Measurements from ENCODE around the gene CYB561D2. TPM values are rescaled to one million over a fixed set of nuclear protein-coding genes. Genes with fewer than 3 reads are reported as not detected.

Gene CYB561D2
- total and polyA plus RNA-seq, 2 donors (not counting 3 experiments of a cell fraction or from before 2014, with no cell fraction given): 13.6 to 46.0 TPM

DNA sequence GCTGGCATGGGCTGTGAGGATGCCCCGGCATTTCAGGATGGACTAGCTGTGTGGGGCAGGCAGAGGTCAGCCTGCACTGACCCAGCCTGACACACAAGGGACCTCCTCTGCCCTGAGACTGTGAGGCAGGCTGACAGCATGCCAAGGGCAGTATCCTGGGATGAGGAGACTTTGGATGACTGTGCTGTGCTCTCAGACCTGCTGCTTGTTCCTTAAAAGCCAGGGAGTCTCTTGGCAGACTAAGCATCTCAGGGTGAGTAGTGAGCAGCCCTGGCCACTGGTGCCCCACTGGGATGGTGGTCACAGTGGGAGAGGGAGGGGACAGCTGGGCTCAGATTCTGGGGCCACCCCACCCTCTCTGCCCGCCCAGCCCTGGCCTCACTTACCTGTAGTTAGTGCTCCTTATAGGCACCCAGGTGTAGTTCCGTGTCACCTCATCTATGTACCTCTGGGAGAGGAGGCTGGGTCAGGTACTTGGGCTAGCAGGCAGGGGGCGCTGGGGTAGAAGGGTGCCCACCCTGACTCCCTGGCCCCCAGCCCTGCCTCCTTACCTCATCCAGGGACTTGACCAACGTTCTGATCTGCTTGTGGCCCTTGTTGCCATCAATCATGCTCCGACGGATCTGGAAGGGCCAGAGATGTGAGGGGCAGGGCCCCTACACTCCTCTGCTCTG, 24.7 kb downstream of the CYB561D2 start:
- Histone ChIP-seq H3K79me2 (ENCODE audit: control insufficient read depth, insufficient read depth, low read length) (no peaks in the 10 kb centered on the region), H3K27ac (ENCODE audit: insufficient read depth, low read depth, low read length) (no peak overlapping the region), H3K4me3 (replicated peaks in 1 of 3; ENCODE audit: insufficient read depth in 1 of 3, low read depth in 1 of 3, low read length in 3 of 3) (no peak overlapping the region), H3K36me3 (ENCODE audit: control insufficient read depth in 2 of 2, extremely low read depth in 1 of 2, insufficient read depth in 2 of 2, low read length in 2 of 2) (no peaks in the 10 kb centered on the region), H3K27me3 (ENCODE audit: control insufficient read depth in 2 of 2, insufficient read depth in 2 of 2, low read length in 2 of 2) (peaks cover 0 to 2% of the 10 kb centered on the region in 2 experiments), H3K9me3 (replicated peaks; ENCODE audit: control insufficient read depth, insufficient read depth, low read length) (no peaks in the 10 kb centered on the region), H3K4me2 (ENCODE audit: insufficient read depth, low read length) (no peak overlapping the region), H3K9ac (replicated peaks; ENCODE audit: extremely low read depth, insufficient read depth, low read length) (no peak overlapping the region), H3K4me1 (ENCODE audit: control insufficient read depth, extremely low read depth, insufficient read depth, low read length) (no peaks in the 10 kb centered on the region), H3K9me1 (replicated peaks; ENCODE audit: control insufficient read depth, extremely low read depth, insufficient read depth, low read length) (no peaks in the 10 kb centered on the region), H2AFZ (ENCODE audit: low read depth, low read length) (no peak overlapping the region), H4K20me1 (replicated peaks; ENCODE audit: control insufficient read depth, extremely low read depth, insufficient read depth, low read length) (no peaks in the 10 kb centered on the region)
- FAIRE-seq: no peak
- TF ChIP-seq JUN (IDR thresholded peaks at IDR 0.05; ENCODE audit: borderline replicate concordance, insufficient read depth, insufficient read length, low read depth): no peak
- TF ChIP-seq POLR2A (IDR thresholded peaks at IDR 0.05; ENCODE audit: low read depth, low read length): no peak
- TF ChIP-seq MYC (IDR thresholded peaks at IDR 0.05; ENCODE audit: low read depth, low read length): no peak
- TF ChIP-seq EZH2 (IDR thresholded peaks at IDR 0.05; ENCODE audit: borderline replicate concordance, low read depth, low read length, severe bottlenecking): no peak
- TF ChIP-seq, protein P1, sequence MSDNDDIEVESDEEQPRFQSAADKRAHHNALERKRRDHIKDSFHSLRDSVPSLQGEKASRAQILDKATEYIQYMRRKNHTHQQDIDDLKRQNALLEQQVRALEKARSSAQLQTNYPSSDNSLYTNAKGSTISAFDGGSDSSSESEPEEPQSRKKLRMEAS (IDR thresholded peaks at IDR 0.05; ENCODE audit: insufficient read depth, insufficient read length): no peak
- TF ChIP-seq, protein P2, sequence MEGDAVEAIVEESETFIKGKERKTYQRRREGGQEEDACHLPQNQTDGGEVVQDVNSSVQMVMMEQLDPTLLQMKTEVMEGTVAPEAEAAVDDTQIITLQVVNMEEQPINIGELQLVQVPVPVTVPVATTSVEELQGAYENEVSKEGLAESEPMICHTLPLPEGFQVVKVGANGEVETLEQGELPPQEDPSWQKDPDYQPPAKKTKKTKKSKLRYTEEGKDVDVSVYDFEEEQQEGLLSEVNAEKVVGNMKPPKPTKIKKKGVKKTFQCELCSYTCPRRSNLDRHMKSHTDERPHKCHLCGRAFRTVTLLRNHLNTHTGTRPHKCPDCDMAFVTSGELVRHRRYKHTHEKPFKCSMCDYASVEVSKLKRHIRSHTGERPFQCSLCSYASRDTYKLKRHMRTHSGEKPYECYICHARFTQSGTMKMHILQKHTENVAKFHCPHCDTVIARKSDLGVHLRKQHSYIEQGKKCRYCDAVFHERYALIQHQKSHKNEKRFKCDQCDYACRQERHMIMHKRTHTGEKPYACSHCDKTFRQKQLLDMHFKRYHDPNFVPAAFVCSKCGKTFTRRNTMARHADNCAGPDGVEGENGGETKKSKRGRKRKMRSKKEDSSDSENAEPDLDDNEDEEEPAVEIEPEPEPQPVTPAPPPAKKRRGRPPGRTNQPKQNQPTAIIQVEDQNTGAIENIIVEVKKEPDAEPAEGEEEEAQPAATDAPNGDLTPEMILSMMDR (IDR thresholded peaks at IDR 0.05; ENCODE audit: extremely low read depth in 1 of 2, insufficient read depth in 1 of 2, low read depth in 1 of 2, low read length in 2 of 2): no peak
- TF ChIP-seq POLR2AphosphoS5 (IDR thresholded peaks at IDR 0.05; ENCODE audit: insufficient read depth, low read depth, low read length): no peak
- TF ChIP-seq FOS (IDR thresholded peaks at IDR 0.05; ENCODE audit: borderline replicate concordance, insufficient read depth, low read length): no peak
- no peak for TF ChIP-seq GATA2 (IDR thresholded peaks at IDR 0.05; ENCODE audit: insufficient read depth, insufficient read length, low read depth, low read length)
- dilution Hi-C loops (cut with MboI; ENCODE audit: extremely low pct_ligation_motif_present, low sequenced_read_pairs) (no loop called here), intact Hi-C loops (cut with micrococcal nuclease) (no loop called here)
- ChIA-PET POLR2A (no interaction called here), CTCF (interaction anchor here (0.6 kb wide), 1 partner anchor 167 kb away, joined by 4 read pairs; no protein-coding TSS in a partner anchor)
- no TSS peak for BruUV-seq (replicated peaks)
- no peak for DNase-seq (ENCODE audit: low read depth, low spot score)
